ENCODE data around the gene MORN3.

- TF ChIP-seq NR2C2 (CRISPR knock-in tag; IDR thresholded peaks at IDR 0.05) (no peak), CTCF (IDR thresholded peaks at IDR 0.05) (no peak), PREB (CRISPR knock-in tag; IDR thresholded peaks at IDR 0.05; ENCODE audit: borderline replicate concordance) (no peak), USF1 (CRISPR knock-in tag; IDR thresholded peaks at IDR 0.05) (no peak), ATF1 (CRISPR knock-in tag; IDR thresholded peaks at IDR 0.05) (no peak), ZBTB21 (CRISPR knock-in tag; IDR thresholded peaks at IDR 0.05; ENCODE audit: borderline replicate concordance) (no peak), USF2 (CRISPR knock-in tag; IDR thresholded peaks at IDR 0.05) (no peak), MAX (CRISPR knock-in tag; IDR thresholded peaks at IDR 0.05) (no peak), SP1 (CRISPR knock-in tag; conservative IDR thresholded peaks at IDR 0.05) (no peak), ATF3 (CRISPR knock-in tag; conservative IDR thresholded peaks at IDR 0.05) (no peak)
These were observed 13.3 kb downstream of the MORN3 start for GRCh38 chr12:121656122-121656521.

Data from WTC11 (cell line).